Fibroblast of skin of right quadriceps (primary cell): ENCODE data around the gene RAET1E.
"Not testable (repeated sequence)": the region's sequence is repeated elsewhere in the genome, so short reads cannot be mapped to it uniquely, and the experiment has no call there.

Experiments used
- DNase-seq: peaks from one replicate; pipeline ENCODE4 v3.0.0-alpha.2; 2013

RAET1E gene

GRCh38 chr6:149860513-149860833, 37.4 kb downstream of the RAET1E start:
- no peak for DNase-seq

GRCh38 chr6:149859938-149860337, 38.0 kb downstream of the RAET1E start:
- DNase-seq, result no peak

- peak; percentile 58 for DNase-seq
These were observed 38.5 kb downstream of the RAET1E start for GRCh38 chr6:149859368-149859767.

- DNase-seq, result no peak
These were observed 40.4 kb downstream of the RAET1E start for GRCh38 chr6:149857541-149857940.

- no peak for DNase-seq
These were observed 41.5 kb downstream of the RAET1E start for GRCh38 chr6:149856256-149856994.

- DNase-seq, result no peak
These were observed 42.2 kb downstream of the RAET1E start for GRCh38 chr6:149855741-149856140.

GRCh38 chr6:149855040-149855654, 42.8 kb downstream of the RAET1E start:
- peak; percentile 90 for DNase-seq

- no peak for DNase-seq
These were observed 43.4 kb downstream of the RAET1E start for GRCh38 chr6:149854532-149854931.

GRCh38 chr6:149854017-149854416, 43.9 kb downstream of the RAET1E start:
- DNase-seq, result not testable (repeated sequence)

GRCh38 chr6:149852881-149853280, 45.0 kb downstream of the RAET1E start:
- no peak for DNase-seq

- no peak for DNase-seq
These were observed 45.7 kb downstream of the RAET1E start for GRCh38 chr6:149852180-149852579.

- peak; percentile 68 for DNase-seq
These were observed 46.3 kb downstream of the RAET1E start for GRCh38 chr6:149851461-149852110.

GRCh38 chr6:149848343-149848742, 49.6 kb downstream of the RAET1E start:
- DNase-seq, result not testable (repeated sequence)
